GM18508 (cell line): ENCODE data around the gene INPP5B.

Experiments
- ATAC-seq: cut with Tn5 transposase; IDR thresholded peaks from one replicate; pipeline ENCODE4 v1.9.1; 2021; ENCODE audit warnings: moderate number of reproducible peaks; ENCODE audit not compliant: insufficient read depth, unreplicated experiment

INPP5B gene

GRCh38 chr1:37845786-37846185 lies 101.1 kb downstream of the INPP5B start:
- no peak for ATAC-seq

- ATAC-seq, result no peak
Observed at GRCh38 chr1:37845049-37845646, 101.7 kb downstream of the INPP5B start.

DNA sequence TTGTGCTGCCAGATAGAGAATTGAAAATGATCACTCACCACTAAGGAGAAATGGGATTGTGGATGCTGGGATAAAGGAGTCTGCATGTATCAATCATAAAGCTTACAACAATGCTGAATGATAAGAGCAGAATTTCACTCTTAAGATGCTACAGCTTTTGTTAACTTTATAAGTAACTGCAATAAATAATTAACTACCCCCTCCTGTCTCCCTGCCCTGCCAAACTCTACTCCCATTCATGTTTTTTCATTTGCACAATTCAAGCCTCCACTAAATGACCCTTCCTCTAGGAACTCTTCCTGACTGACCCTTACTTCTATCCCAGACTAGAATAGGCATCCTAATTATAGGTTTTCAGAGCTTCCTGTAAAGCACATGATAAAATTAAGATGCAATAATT lies 102.3 kb downstream of the INPP5B start:
- no peak for ATAC-seq

- ATAC-seq, result no peak
Observed at GRCh38 chr1:37841652-37842051, 105.2 kb downstream of the INPP5B start.

- no peak for ATAC-seq
Observed at GRCh38 chr1:37840711-37841110, 106.1 kb downstream of the INPP5B start.

DNA sequence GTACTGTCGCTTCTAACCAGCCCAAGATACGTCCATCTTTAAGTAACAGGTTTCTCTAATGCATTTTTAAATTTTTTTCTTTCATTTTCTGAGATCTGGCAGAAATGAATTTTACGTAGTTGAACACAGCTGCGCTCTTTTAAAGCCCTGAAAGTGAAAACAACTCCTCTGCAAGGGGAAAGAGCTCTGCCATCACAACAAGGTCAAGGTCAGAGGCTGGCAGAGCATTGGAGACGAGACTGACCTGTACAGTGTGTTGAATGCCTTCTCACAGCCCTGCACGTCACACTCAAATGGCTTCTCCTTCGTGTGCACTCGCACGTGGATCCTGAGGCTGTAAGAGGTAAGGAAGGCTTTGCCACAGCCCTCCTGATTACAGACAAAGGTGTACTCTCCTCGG lies 107.2 kb downstream of the INPP5B start:
- ATAC-seq, result no peak

- no peak for ATAC-seq
Observed at GRCh38 chr1:37836788-37837187, 110.1 kb downstream of the INPP5B start.

DNA sequence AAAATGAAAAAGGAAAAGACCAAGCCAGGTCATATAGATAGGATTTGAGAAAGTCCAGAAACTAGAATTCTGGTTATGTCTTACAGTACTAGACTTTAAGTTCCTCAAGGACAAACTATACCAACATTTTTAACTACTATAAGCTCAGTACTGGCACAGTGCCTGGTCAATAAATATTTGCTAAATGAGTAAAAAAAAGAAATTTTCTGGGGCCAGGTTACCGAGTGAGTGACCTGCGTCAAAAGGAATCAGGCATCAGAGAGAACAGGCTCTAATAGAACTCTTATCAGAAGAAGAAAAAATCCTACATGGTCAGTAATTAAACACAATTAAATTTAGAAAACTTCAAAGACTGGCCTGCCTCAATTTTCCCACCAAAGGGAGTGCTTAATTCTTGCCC lies 115.0 kb downstream of the INPP5B start:
- ATAC-seq, result no peak

DNA sequence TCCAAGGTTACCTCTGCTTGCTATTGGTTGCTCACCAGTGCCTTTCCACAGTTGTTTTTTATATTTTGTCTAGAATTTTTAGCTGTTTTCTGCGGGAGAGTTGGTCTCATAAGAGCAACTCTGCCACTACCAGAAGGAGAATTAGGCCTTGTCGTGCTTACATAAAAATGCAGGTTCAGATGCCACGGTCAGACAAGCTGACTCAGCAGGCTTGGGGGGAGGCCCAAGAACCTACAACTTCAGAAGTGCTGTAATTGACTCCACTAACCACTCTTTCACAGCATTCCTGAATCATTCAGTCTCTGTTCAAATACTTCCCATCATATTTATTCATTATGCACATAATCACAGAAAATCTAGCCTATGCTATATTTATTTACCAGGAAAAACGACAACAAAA lies 115.7 kb downstream of the INPP5B start:
- ATAC-seq, result no peak

- ATAC-seq, result no peak
Observed at GRCh38 chr1:37828410-37829074, 118.3 kb downstream of the INPP5B start.

- ATAC-seq, result no peak
Observed at GRCh38 chr1:37825506-37825905, 121.3 kb downstream of the INPP5B start.

DNA sequence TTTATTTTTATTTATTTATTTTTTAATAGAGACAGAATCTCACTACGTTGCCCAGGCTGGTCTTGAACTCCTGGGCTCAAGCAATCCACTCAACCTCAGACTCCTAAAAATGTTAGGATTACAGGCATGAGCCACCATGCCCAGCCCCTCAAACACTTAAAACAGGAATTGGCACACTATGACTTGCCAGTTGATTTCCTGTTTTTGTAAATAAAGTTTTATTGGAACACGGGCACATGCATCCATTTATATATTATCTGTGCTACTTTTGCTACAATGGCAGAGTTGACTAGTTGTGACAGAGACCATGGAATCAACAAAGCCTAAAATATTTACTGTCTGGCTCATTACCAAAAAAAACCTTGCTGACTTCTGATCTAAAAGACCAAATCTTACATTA lies 122.9 kb downstream of the INPP5B start:
- ATAC-seq, result no peak

DNA sequence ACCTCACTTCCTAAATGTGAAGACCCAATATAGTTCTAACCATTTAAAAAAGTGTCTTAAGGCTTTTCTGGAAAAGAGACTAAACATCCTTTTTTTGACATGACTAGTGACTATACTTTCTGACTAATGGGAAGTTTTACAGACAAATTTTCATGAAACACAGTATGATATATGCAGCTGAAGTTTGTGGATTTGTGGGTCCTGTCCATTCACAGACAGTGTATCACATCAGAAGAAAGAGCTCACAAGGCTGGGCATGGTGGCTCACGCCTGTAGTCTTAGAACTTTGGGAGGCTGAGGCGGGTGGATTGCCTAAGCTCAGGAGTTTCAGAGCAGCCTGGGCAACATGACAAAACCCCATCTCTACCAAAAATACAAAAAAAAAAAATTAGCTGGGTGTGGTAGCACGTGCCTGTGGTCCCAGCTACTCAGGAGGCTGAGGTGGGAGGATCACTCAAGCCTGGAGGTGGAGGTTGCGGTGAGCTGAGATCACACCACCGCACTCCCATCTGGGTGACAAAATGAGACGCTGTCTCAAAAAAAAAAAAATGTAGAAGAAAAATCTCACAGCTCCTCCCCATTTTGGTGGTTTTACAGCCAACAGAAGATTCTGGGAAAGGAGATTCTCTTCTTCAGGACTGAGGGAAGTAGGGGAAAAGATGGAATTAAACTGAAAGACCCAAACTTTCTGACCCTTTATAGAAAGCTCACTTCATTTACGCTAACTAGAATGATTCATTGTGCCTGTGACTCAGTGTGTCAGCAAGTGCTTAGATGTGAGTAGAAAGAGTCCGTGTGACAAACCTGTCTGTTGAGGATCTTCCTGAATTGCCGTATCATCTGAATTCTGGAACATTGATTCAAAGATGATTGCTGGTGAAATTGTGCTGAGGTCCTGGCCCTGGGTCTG lies 123.7 kb downstream of the INPP5B start:
- ATAC-seq, result no peak

DNA sequence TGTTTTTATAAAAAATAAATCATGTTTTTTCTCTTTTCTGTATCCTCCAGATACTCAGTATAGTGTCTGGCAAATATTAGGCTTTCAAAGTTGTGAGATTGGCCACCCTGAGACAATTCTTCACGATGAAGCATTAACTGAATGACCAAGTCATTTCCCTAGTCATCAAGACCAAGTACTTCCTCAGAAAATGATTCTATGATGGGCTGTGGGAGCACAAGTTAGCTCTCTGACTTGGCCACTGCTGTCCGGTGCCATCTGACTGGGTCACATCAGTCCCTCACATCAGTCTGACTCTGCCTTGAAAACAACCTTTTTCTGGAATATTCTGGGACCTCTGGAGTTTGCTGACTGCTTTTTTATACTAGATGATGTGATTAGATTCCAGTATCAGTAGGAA lies 125.4 kb downstream of the INPP5B start:
- no peak for ATAC-seq

DNA sequence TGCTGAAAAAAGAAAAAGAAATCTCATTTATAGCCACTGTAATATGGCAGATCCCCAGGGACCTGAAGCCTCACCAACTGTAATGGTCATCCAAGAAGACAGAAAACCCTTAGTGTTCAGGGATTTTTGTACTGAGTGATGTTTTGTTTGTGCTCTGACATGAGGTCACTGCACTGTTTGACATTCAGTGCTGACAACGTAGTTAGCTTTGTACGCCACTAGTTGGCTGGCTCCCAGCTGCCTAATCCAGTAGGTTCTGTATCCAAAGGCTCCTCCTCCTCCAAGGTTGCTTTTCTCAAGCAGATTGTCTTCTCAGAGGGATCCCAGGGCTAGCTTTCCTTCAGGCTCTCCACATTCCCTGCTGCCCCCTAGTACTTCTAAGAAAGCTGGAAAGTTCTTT lies 129.4 kb downstream of the INPP5B start:
- no peak for ATAC-seq

GRCh38 chr1:37814252-37814651 lies 132.6 kb downstream of the INPP5B start:
- no peak for ATAC-seq

DNA sequence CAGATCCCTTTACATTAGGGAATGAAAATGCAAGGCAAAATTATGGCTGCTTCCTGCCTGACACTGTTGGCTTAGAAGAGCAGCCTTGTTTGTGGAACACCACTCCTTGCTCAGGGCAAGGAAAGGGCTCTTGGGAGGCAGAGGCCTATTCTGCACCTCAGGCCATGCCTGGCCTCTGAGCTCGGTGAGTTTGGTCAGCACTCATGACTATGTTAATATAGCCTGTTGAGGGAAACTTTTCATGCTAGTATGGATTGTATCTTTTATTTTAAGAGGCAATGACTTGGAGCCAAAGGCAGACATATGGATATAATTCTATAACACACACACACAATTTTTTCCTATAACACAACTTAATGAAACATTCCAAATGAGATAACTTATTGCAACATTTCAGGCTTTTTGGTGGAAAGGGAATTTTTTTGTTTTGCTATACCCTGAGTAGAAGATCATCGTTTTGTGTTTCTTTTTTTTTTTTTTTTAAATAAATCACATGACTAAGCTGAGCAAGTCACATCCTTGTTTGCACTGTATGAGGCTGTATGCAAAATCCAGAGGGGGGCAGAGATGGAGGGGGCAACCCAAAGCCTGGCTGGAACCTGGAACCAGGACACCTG lies 133.2 kb downstream of the INPP5B start:
- no peak for ATAC-seq

GRCh38 chr1:37811027-37811655 lies 135.7 kb downstream of the INPP5B start:
- no peak for ATAC-seq
